ENCODE results near the gene TPRN.

TPRN gene

DNA sequence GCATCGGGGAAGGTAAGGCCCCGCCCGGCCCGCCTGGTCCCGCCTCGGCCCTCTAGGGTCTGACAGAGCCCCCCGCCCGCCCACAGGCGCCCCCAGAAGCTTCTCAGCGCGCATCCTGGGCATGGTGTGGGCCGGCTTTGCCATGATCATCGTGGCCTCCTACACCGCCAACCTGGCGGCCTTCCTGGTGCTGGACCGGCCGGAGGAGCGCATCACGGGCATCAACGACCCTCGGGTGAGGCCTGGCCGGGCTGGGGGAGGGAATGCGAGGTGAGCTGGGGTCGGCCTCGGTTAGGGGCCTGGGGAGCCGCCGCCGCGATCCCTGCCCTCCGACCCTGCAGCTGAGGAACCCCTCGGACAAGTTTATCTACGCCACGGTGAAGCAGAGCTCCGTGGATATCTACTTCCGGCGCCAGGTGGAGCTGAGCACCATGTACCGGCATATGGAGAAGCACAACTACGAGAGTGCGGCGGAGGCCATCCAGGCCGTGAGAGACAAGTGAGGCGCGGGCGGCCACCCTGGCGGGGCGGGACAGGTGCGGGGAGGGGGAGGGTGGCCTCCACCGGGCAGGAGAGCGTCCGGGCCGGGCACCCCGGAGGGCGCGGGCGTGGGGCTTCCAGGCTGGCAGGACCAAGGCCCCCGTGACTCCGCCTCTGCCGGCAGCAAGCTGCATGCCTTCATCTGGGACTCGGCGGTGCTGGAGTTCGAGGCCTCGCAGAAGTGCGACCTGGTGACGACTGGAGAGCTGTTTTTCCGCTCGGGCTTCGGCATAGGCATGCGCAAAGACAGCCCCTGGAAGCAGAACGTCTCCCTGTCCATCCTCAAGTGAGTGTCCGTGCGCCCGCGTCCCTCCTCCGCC lies 37.8 kb downstream of the TPRN start:
- no peak for TF ChIP-seq POLR2AphosphoS5 (IDR thresholded peaks at IDR 0.05; ENCODE audit: low read depth, low read length)
- TF ChIP-seq, protein P1, sequence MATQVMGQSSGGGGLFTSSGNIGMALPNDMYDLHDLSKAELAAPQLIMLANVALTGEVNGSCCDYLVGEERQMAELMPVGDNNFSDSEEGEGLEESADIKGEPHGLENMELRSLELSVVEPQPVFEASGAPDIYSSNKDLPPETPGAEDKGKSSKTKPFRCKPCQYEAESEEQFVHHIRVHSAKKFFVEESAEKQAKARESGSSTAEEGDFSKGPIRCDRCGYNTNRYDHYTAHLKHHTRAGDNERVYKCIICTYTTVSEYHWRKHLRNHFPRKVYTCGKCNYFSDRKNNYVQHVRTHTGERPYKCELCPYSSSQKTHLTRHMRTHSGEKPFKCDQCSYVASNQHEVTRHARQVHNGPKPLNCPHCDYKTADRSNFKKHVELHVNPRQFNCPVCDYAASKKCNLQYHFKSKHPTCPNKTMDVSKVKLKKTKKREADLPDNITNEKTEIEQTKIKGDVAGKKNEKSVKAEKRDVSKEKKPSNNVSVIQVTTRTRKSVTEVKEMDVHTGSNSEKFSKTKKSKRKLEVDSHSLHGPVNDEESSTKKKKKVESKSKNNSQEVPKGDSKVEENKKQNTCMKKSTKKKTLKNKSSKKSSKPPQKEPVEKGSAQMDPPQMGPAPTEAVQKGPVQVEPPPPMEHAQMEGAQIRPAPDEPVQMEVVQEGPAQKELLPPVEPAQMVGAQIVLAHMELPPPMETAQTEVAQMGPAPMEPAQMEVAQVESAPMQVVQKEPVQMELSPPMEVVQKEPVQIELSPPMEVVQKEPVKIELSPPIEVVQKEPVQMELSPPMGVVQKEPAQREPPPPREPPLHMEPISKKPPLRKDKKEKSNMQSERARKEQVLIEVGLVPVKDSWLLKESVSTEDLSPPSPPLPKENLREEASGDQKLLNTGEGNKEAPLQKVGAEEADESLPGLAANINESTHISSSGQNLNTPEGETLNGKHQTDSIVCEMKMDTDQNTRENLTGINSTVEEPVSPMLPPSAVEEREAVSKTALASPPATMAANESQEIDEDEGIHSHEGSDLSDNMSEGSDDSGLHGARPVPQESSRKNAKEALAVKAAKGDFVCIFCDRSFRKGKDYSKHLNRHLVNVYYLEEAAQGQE (IDR thresholded peaks at IDR 0.05; ENCODE audit: insufficient read depth in 1 of 2, low read depth in 2 of 2, low read length in 2 of 2): no peak
- TF ChIP-seq SIN3A (IDR thresholded peaks at IDR 0.05; ENCODE audit: borderline replicate concordance, insufficient read depth, low read length): no peak

DNA sequence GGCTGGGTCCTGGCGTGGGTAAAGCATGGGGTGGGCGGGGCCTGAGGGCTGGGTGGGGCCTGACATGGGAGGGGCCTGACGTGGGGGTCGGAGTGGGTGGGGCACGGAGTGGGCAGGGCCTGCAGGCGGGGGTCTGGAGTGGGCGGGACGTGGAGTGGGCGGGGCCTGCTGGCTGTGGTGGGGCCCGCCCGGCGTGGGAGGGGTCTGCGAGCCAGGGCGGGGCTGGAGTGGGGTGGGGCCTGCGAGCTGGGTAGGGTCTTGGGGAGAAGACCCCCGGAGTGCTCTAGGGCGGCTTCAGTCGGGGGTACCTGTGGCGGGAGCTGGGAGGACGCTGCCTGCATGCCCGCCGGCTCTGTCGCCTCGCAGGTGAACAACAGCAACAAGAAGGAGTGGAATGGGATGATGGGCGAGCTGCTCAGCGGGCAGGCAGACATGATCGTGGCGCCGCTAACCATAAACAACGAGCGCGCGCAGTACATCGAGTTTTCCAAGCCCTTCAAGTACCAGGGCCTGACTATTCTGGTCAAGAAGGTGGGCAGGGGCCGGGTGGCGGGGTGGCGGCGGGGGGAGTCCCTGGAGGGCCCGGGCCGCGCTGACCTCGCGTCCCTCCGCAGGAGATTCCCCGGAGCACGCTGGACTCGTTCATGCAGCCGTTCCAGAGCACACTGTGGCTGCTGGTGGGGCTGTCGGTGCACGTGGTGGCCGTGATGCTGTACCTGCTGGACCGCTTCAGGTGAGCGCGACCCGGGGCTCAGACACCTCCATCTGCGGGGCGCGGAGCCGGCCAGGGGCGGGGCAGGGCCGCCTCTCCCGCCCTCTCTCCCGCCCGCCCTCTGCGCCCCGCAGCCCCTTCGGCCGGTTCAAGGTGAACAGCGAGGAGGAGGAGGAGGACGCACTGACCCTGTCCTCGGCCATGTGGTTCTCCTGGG lies 38.7 kb downstream of the TPRN start:
- TF ChIP-seq TAF1 (IDR thresholded peaks at IDR 0.05; ENCODE audit: borderline replicate concordance, insufficient read depth, low read length) (no peak), FOXP2 (optimal IDR thresholded peaks at IDR 0.05; ENCODE audit: borderline replicate concordance, extremely low read depth, extremely low read length, insufficient read depth) (no peak), POLR2AphosphoS5 (IDR thresholded peaks at IDR 0.05; ENCODE audit: low read depth, low read length) (no peak), SIN3A (IDR thresholded peaks at IDR 0.05; ENCODE audit: borderline replicate concordance, insufficient read depth, low read length) (no peak)
- TF ChIP-seq, protein P1 (IDR thresholded peaks at IDR 0.05; ENCODE audit: insufficient read depth in 1 of 2, low read depth in 2 of 2, low read length in 2 of 2): no peak

DNA sequence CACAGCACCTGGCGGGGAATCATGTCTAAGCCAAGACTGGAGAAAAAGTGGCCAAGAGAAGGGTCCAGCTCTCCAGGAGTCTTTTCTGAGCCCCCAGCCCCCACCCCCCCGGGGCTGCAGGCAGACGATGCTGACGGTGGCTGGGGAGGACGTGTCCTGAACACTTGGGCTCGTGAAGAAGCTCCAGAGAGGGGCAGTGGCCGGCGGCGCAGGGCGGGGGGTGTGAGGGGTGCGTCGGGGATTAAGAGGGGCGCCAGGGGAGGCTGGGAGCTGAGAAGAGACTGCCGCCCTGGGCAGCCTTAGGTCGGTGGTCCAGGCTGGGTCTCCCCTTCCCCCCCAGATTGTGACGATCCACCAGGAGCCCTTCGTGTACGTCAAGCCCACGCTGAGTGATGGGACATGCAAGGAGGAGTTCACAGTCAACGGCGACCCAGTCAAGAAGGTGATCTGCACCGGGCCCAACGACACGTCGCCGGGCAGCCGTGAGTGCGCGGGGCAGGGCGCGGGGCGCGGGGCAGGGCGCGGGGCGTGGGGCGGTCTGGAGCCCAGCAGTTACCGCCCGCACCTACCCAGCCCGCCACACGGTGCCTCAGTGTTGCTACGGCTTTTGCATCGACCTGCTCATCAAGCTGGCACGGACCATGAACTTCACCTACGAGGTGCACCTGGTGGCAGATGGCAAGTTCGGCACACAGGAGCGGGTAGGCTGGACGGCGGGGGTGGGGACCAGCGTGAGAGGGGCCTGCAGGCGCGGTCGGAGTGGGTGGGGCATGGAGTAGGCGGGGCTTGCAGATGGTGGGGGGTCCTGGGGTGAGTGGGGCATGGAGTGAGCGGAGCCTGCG lies 39.6 kb downstream of the TPRN start:
- no peak for TF ChIP-seq TAF1 (IDR thresholded peaks at IDR 0.05; ENCODE audit: borderline replicate concordance, insufficient read depth, low read length)
- no peak for TF ChIP-seq SIN3A (IDR thresholded peaks at IDR 0.05; ENCODE audit: borderline replicate concordance, insufficient read depth, low read length)
- TF ChIP-seq FOXP2 (optimal IDR thresholded peaks at IDR 0.05; ENCODE audit: borderline replicate concordance, extremely low read depth, extremely low read length, insufficient read depth): no peak
- TF ChIP-seq POLR2AphosphoS5 (IDR thresholded peaks at IDR 0.05; ENCODE audit: low read depth, low read length): no peak
- TF ChIP-seq, protein P1 (IDR thresholded peaks at IDR 0.05; ENCODE audit: insufficient read depth in 1 of 2, low read depth in 2 of 2, low read length in 2 of 2): no peak

DNA sequence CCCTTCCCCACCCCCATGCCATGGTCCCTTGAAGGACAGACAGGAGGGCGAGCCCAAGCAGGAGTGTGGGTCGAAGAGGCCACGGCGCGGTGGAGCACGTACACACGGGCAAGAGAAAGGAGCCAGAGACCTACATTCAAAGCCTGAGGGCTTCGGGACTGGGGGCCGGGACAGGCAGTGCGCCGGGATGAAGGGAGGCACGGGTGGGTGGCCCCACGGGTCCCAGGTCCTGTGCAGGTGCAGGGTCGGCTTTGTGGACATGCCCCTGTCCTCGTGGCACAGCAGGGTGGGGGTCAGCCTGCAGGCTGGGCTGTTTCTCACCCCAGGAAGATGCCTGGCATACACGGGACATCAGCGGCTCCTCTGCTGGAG lies 40.5 kb downstream of the TPRN start:
- TF ChIP-seq TAF1 (IDR thresholded peaks at IDR 0.05; ENCODE audit: borderline replicate concordance, insufficient read depth, low read length) (no peak), FOXP2 (optimal IDR thresholded peaks at IDR 0.05; ENCODE audit: borderline replicate concordance, extremely low read depth, extremely low read length, insufficient read depth) (no peak), POLR2AphosphoS5 (IDR thresholded peaks at IDR 0.05; ENCODE audit: low read depth, low read length) (no peak), SIN3A (IDR thresholded peaks at IDR 0.05; ENCODE audit: borderline replicate concordance, insufficient read depth, low read length) (no peak)
- TF ChIP-seq, protein P1 (IDR thresholded peaks at IDR 0.05; ENCODE audit: insufficient read depth in 1 of 2, low read depth in 2 of 2, low read length in 2 of 2): no peak
